GM18508 (cell line): ENCODE results near the gene TMEM63B.
"Not testable (repeated sequence)": the region's sequence is repeated elsewhere in the genome, so short reads cannot be mapped to it uniquely, and the experiment has no call there.

Experiments used
- ATAC-seq: cut with Tn5 transposase; IDR thresholded peaks from one replicate; pipeline ENCODE4 v1.9.1; 2021; ENCODE audit warnings: moderate number of reproducible peaks; ENCODE audit not compliant: insufficient read depth, unreplicated experiment

Gene TMEM63B

GRCh38 chr6:44138717-44139350 is 11.5 kb downstream of the TMEM63B start:
- ATAC-seq: no peak

- ATAC-seq: no peak
Measured at GRCh38 chr6:44139351-44139743, 12.0 kb downstream of the TMEM63B start.

DNA sequence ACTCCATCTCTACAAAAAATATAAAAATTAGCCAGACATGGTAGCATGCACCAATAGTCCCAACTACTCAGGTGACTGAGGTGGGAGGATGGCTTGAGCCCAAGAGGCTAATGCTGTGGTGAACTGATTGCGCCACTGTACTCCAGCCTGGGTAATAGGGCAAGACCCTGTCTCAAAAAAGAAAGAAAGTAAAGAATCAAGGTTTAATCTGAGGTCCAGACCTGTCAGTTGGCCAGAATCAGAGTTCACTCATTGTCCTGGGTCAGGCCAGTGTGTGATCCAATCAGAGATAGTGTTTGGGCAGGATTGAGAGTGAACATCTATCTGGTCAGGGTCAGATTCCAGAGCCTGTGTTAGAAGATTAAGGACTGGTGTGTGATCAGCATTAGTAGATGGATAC is 15.5 kb downstream of the TMEM63B start:
- ATAC-seq: no peak

DNA sequence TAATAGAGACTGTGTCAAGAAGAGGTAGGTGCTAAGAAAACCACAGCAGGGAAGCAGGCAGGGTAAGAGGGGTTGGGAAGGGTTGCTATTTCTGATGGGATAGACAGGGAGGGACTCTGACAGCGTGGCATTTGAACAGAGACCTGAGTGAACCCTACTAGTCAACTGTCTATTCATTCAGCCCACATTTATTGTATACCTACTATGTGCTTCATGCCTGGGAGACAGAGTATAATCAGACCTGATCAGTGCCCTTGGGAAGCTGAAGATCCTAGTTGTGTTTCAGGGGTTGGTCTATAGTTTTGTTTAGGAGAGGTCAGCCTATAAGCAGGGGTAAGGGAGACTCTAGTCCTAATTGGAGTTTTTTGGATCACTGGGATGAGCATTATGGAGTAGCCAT is 16.4 kb downstream of the TMEM63B start:
- no peak for ATAC-seq

- ATAC-seq: not testable (repeated sequence)
Measured at GRCh38 chr6:44144536-44144935, 17.2 kb downstream of the TMEM63B start.

DNA sequence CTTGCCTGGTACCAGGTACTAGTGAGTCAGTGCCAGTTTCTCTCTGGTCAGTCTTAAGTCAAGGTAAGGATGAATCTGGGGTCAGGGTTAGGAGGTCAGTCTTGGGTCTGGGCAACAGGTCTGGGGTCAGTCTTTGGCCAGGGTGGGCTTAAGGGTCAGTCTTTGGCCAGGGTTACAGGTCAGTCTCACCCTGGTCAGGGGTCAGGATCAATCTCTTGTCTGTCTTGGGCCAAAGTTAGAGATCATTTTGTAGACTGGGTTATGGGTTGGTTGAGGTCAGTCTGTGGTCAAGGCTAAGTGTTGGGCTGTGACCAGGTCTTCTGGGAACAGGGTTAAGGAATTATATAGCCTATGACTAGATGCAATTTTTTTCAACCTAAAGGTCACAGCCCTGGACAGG is 18.5 kb downstream of the TMEM63B start:
- no peak for ATAC-seq

DNA sequence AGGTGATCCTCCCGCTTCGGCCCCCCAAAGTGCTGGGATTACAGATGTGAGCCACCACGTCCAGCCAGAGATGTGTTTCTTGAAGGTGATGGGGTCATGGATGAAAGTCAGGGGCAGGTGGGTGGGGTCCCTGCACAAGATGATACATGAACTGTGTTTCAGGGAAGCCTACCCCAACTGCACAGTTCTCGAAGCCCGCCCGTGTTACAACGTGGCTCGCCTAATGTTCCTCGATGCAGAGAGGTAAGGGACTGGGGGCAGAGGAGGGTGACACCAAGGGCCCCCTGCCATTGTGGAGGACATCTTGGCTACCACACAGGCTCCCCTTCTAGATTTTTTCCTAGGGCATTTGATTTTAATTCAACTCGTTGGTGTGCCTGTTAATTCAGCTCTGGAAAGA is 19.3 kb downstream of the TMEM63B start:
- no peak for ATAC-seq

DNA sequence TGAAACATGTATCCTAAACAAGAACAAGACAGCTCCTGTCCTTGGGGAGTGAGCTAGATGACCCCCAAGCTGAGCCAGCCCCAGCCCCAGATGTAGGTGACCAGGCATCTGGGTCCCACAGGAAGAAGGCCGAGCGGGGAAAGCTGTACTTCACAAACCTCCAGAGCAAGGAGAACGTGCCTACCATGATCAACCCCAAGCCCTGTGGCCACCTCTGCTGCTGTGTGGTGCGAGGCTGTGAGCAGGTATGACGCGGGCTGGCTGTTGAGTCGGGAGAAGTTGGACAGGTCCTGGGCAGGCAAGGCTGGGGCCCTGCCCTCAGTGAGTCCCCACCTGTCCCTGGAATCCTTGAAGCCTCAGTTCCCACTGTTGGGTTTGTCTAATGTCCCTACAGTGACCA is 19.9 kb downstream of the TMEM63B start:
- ATAC-seq: no peak

DNA sequence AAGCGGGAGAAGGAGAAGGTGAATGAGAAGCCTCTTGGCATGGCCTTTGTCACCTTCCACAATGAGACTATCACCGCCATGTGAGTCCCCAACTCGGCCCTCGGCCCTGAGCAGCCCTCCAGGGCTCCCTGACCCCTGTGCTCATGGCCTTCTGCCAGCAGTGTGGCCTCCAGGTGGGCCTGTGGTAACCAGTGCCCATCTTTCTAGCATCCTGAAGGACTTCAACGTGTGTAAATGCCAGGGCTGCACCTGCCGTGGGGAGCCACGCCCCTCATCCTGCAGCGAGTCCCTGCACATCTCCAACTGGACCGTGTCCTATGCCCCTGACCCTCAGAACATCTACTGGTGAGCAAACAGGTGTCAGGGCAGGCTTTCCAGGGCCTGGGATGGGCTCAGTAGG is 21.0 kb downstream of the TMEM63B start:
- no peak for ATAC-seq

- ATAC-seq: no peak
Measured at GRCh38 chr6:44149369-44150012, 22.1 kb downstream of the TMEM63B start.

DNA sequence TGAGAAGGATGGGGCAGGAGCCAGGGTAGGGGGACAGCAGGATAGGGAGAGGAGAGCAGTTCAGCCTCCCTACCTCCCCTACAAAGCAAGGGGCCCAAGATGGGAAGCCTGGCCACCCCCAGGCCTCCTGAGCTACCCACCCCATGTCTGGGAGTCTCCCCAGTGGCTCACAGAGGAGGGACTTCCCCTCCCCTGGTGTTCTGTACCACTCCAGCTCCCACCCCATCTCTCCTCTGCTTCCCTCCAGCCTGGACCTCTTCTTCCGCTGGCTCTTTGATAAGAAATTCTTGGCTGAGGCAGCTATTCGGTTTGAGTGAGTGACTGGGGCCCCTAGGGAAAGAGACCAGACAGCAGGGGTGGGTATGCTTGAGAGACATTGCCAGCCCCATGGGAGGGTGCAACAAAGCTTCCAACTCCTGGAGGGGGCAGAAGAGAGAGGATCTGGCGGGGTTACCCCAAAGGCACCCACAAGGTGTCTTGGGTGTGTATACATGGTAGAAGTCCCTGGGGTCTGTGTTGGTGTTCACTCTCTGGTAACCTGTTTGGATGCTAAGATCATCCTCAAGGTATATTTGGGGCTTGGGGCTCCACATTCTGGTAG is 23.1 kb downstream of the TMEM63B start:
- ATAC-seq: no peak

- ATAC-seq: peak; percentile 73
Measured at GRCh38 chr6:44151348-44152108, 24.2 kb downstream of the TMEM63B start.

DNA sequence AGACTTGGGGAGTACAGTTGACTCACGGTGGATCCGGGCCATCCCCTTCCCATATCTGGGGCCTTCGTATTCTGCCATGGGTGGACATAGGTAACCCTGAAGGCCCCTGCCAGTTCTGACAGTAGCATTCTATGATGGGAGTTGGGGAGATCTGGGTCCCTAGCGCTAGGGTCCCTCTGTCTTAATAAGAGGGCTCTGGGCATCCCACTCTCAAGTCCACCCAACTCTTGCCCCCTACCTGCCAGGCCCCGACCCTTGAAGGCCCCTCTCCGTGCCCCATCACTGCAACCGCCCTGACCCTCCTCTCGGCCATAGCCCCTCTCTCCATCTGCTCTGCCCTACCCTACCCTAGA is 24.7 kb downstream of the TMEM63B start:
- no peak for ATAC-seq

DNA sequence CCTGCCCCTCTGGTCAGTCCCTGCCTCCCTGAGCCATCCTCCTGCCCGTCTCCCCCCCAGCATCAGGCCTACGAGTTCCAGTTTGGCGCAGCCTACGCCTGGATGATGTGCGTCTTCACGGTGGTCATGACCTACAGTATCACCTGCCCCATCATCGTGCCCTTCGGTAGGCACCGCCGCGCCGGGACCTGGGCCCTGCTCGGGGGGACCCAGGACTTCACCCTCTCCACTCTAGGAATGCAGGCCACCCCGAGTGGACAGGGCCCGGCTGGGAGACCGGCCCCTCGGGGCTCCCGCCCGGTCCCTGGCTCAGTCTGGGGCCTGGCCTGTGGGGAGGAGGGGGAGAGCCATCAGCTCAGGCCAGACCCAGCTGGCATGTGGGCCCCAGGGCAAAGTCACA is 25.2 kb downstream of the TMEM63B start:
- ATAC-seq: no peak

GRCh38 chr6:44154067-44154466 is 26.7 kb downstream of the TMEM63B start:
- no peak for ATAC-seq

DNA sequence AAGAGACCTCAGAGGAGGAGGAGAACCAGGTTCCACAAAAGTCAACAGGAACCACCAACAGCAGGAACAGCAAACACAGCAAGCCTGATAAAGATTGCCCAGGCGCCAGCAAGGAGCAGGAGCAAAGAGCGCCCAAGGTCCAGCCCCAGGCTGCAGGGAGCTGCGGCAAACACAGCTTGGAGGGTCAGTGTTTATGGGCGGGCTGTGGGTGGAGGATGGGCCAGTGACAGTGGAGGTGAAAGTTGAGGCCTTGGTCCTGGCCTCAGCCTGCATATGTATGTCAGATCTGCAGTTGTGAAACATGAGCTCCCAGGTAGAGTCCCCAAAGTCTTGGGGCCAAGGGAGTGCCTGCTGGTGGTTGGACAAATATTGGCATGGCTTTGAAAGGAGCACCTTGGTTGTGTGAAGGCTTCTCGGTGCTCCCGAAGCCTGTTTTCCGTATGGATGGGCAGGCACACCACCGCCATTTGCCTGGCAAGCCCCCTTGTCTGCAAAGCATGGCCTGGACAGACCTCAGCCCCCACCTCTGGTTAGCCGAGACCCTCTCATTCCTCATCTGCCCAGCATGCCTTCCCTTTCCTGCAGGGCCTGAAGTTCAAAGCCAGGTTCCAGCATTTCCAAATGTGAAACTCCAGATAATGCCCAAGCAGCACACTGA is 29.3 kb downstream of the TMEM63B start:
- ATAC-seq: no peak

DNA sequence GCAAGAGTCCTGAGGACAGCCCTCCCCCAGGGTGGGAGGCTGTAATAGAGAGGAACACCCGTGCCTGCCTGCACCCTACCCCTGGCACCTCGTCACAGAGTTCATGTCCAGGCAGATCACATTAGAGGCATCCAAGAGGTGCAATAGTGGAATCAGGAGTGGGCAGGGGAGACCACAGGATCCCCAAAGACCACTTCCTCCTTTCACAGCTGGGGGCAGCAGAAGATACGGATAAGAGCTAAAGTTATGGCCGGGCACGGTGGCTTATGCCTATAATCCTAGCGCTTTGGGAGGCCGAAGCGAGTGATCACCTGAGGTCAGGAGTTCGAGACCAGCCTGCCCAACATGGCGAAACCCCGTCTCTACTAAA is 29.8 kb downstream of the TMEM63B start:
- ATAC-seq: no peak

DNA sequence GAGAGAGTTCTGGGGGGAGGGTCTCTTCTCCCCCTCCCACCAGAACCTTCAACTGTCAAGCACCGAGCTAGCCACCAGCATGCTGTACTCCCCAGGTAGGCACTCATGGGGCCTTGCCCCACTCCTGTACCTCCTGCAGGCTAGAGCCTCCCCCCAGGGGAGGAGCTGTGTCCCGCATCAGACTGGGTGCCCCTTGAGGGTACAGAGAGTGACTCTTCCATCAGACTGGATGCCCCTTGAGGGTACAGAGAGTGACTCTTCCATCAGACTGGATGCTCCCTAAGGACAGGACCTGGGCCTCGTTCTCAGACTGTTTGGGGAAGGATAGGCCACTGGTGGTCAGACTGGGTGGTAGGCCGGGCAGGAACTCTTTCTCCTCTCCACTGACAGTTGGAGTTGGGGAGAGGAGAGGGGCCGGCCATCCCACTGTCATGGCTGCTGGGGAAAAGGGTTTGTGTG is 31.4 kb downstream of the TMEM63B start, which contains the start of gene CAPN11:
Gene CAPN11 (plus strand): TSS at position 51 of the 459 bp plus-strand sequence. CDS start 29 bp downstream, at position 80.
- no peak for ATAC-seq

DNA sequence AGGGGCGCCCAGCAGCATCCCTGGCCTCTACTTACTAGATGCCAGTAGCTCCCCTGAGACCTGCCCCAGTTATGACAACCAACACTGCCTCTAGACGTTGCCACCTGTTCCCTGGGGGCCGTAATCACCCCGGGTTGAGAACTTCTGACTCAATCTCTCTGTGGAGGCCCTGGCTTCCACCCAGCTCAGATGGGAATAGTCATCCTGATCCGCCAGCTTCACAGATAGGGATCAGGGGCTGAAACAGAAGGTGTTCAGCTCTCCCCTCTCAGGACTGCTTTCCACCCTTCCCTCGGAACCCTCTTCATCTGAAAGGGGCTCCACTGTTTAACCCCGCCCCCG is 34.6 kb downstream of the TMEM63B start:
- ATAC-seq: no peak

- ATAC-seq: no peak
Measured at GRCh38 chr6:44162876-44163625, 35.7 kb downstream of the TMEM63B start.
